Choroid plexus epithelial cell (primary cell): ENCODE data around the gene FRY.

Experiments used
- DNase-seq: peaks from one replicate; pipeline ENCODE4 v3.0.0-alpha.2; 2010; ENCODE audit warnings: low read depth
- H3K4me3 ChIP-seq: 2 replicates; pipeline ENCODE4 v1.5.1; 2011; ENCODE audit warnings: low read depth, mild to moderate bottlenecking, control low read depth, low read length, moderate library complexity
- TF ChIP-seq, protein P1 (sequence below): conservative IDR thresholded peaks from 2 replicates; pipeline ENCODE4 v1.5.1; 2011; ENCODE audit warnings: low read depth, mild to moderate bottlenecking, control low read depth, inconsistent platforms, low read length, moderate library complexity

The FRY gene

DNA sequence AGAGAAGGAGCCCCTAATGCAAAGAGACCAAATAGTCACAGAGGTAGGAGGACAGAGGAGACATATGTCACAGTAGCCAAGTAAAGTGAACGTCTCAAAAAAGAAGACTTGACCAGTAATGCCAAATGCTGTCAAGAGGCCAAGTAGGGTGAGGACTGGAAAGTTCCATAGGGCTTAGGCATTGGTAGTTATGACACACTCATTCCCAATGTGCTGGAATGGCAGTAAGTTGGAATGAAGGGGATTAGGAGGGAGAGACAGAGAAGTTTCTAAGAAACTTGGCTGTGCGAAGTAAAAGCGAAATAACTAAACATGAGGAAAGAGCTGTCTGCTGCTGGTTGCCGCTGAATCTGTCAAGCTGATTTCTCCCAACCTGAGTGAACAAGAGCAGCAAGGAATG lies 14.9 kb upstream of the FRY start:
- DNase-seq: no peak
- no peak overlapping the region for H3K4me3 ChIP-seq
- TF ChIP-seq, protein P1, sequence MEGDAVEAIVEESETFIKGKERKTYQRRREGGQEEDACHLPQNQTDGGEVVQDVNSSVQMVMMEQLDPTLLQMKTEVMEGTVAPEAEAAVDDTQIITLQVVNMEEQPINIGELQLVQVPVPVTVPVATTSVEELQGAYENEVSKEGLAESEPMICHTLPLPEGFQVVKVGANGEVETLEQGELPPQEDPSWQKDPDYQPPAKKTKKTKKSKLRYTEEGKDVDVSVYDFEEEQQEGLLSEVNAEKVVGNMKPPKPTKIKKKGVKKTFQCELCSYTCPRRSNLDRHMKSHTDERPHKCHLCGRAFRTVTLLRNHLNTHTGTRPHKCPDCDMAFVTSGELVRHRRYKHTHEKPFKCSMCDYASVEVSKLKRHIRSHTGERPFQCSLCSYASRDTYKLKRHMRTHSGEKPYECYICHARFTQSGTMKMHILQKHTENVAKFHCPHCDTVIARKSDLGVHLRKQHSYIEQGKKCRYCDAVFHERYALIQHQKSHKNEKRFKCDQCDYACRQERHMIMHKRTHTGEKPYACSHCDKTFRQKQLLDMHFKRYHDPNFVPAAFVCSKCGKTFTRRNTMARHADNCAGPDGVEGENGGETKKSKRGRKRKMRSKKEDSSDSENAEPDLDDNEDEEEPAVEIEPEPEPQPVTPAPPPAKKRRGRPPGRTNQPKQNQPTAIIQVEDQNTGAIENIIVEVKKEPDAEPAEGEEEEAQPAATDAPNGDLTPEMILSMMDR: no peak

DNA sequence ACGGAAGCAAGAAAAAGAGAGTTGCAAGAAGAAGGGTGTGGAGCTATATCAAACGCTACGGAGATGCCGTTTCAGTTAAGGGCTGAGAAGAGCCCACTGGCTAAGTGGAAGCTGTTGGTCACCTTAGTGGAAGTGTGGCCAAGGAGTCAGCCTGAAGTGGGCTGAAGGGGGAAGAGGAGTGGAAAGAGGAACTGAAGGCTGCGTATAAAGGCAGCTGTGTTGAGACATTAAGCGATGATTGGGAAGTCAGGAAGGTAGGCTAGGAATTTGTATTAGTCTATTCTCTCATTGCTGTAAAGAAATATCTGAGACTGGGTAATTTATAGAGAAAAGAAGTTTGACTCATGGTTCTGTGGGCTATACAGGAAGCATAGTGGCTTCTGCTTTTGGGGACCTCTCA lies 14.1 kb upstream of the FRY start:
- no peak overlapping the region for H3K4me3 ChIP-seq
- DNase-seq: no peak
- TF ChIP-seq, protein P1: no peak

DNA sequence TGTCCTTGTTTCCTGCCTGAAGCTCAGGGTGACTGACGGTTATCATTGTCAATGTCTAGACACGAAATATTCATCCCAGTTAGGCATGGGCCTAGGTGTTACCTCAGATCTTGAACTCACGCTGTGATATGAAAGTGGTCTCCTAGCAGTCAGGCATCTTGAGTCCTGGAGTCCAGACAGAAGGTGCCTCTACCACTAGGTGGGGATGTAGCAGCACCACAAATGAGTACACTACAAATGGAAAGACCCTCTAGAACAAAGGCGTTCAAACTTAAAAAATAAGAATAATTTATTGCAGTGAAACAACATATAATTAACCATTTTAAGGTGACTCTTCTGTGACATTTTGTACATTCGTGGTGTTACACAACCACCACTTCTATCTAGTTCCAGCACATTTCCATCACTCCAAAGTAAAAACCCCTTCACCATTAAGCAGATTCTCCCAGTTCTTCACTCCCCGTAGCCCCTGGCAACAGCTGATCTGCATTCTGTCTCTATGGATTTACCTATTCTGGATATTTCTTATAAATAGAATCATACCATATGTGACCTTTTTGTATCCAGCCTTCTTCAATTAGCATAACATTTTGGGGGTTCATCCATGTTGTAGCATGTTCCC lies 11.9 kb upstream of the FRY start:
- DNase-seq: peak; percentile 92
- TF ChIP-seq, protein P1: peak; percentile 98
- H3K4me3 ChIP-seq: no peak overlapping the region

DNA sequence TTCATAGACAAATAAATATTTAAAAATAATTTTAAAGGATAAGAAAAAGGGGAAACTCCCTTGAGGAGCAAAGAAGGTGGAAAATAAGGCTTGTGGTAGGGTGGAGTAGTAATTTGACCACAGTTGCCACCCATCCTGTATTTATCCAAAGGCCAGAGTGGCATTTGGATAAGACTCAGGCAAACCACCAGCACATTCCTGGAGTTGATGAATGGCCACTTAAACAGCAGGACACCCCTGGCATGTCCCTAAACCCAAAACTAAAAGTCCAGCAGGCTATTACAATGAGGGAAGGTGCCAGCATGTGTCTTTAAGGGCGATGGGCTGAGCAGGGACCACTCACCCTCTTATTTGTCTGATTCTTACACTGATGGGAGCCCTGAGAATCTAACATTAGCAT lies 9.8 kb upstream of the FRY start:
- TF ChIP-seq, protein P1: no peak
- H3K4me3 ChIP-seq: no peak overlapping the region
- DNase-seq: no peak

DNA sequence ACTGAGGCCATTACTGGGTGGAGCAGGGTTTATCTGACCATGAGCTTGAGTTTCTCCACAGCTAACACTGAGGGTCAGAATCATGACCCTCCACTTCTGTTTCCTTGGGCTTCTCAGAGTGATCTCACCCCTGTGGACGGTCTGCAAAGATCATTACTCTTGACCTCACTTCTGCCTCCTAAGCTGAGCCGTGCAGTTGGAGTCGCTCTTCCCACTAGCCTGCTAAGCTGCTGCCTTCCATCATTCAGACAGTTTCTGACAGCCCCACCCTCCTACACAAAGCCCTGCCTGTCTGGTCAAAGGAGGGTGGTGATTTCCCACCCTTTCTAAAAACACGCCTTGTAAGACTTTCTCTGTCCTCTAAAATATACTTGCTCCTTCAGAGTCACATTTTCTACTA lies 9.3 kb upstream of the FRY start:
- H3K4me3 ChIP-seq: no peak overlapping the region
- TF ChIP-seq, protein P1: no peak
- DNase-seq: no peak

DNA sequence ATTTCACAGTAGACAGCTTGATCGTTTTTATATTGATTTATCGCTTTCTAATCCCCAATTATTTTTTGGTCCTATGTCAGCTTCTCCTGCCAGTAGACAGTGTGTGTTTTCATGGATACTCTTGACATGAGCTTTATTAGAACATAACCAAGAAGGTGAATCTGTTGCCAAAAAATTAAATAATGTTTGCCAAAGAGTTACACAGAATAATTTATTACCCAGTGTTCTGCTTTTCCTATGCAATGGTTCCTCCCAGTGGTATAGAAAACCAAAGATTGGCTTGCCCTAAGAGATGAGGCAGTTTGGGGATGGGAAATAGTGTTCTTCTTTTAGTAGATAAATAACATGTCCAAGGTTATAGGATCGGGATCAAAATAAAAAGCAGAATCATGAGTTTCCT lies 8.5 kb upstream of the FRY start:
- no peak overlapping the region for H3K4me3 ChIP-seq
- no peak for DNase-seq
- TF ChIP-seq, protein P1: no peak

DNA sequence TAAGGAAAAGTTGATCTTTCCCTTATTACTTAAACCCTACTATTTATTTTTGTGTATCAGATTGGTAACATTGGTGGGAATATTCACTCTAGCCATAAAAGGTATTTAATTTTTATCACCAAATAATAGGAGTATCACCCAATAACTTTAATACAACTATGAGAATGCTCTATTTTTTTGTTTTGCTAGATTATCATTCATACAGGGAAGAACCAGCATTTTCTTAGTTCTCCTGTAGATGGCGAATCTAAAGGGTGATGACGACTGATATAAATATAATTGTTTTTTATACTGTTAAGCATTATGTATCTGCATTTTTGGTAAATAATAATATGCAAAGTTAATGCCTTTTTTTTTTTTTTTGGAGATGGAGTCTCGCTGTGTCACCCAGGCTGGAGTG lies 7.9 kb upstream of the FRY start:
- TF ChIP-seq, protein P1: peak; percentile 49
- H3K4me3 ChIP-seq: no peak overlapping the region
- DNase-seq: peak; percentile 39
